HepG2 (cell line): ENCODE measurements around the gene NR3C2. TPM values are rescaled to one million over a fixed set of nuclear protein-coding genes. Genes with fewer than 3 reads are reported as not detected.

Experiments
- CAMTA2 ChIP-seq: sonication (generic); formaldehyde crosslinking; IDR thresholded peaks from 2 replicates; pipeline ENCODE4 v1.4.0; 2020; ENCODE audit warnings: mild to moderate bottlenecking, missing genetic modification reagents, borderline replicate concordance
- CREB1 ChIP-seq, 2 experiments: fragments of 450-650 bp in 1 of 2; IDR thresholded peaks; 2 replicates each; pipeline ENCODE4 v1.6.1; 2016 to 2017; ENCODE audit warnings: control low read depth in 1 of 2, mild to moderate bottlenecking in 1 of 2, missing compliant biosample characterization in 1 of 2, missing genetic modification characterization in 1 of 2
- CTCF ChIP-seq: sonication (generic); formaldehyde crosslinking; IDR thresholded peaks from 2 replicates; pipeline ENCODE4 v1.5.0; 2020; ENCODE audit warnings: mild to moderate bottlenecking, missing genetic modification reagents, moderate library complexity
- GMEB1 ChIP-seq: sonication (generic); formaldehyde crosslinking; IDR thresholded peaks from 2 replicates; pipeline ENCODE4 v1.5.1; 2020; ENCODE audit warnings: missing genetic modification reagents, mild to moderate bottlenecking, borderline replicate concordance
- KDM5B ChIP-seq: sonication (generic); formaldehyde crosslinking; IDR thresholded peaks from 2 replicates; pipeline ENCODE4 v1.4.0; 2020; ENCODE audit warnings: missing genetic modification reagents, mild to moderate bottlenecking, borderline replicate concordance
- KLF16 ChIP-seq, 2 experiments: sonication (generic) in 1 of 2; formaldehyde crosslinking in 1 of 2; IDR thresholded peaks; 2 replicates each; pipeline versions ENCODE4 v1.6.1 to v1.8.0; 2016 to 2023; ENCODE audit warnings: missing genetic modification reagents in 2 of 2, missing compliant biosample characterization in 1 of 2
- NFKB2 ChIP-seq: sonication (generic); formaldehyde crosslinking; IDR thresholded peaks from 2 replicates; pipeline ENCODE4 v1.4.0; 2020; ENCODE audit warnings: missing genetic modification reagents, borderline replicate concordance
- PAX8 ChIP-seq: sonication (generic); formaldehyde crosslinking; IDR thresholded peaks from 2 replicates; pipeline ENCODE4 v1.8.0; 2022; ENCODE audit warnings: mild to moderate bottlenecking, missing genetic modification reagents, borderline replicate concordance
- PBX2 ChIP-seq: IDR thresholded peaks from 2 replicates; pipeline ENCODE4 v1.6.1; 2016; ENCODE audit warnings: control low read depth
- SAFB2 ChIP-seq: sonication (generic); formaldehyde crosslinking; IDR thresholded peaks from 2 replicates; pipeline ENCODE4 v1.5.1; 2020; ENCODE audit warnings: missing genetic modification reagents, low read depth, mild to moderate bottlenecking, borderline replicate concordance
- SP2 ChIP-seq: sonication (generic); formaldehyde crosslinking; IDR thresholded peaks from 2 replicates; pipeline ENCODE4 v1.5.1; 2020; ENCODE audit warnings: mild to moderate bottlenecking, missing genetic modification reagents
- SP4 ChIP-seq: sonication (generic); formaldehyde crosslinking; IDR thresholded peaks from 2 replicates; pipeline ENCODE4 v1.8.1; 2023; ENCODE audit warnings: mild to moderate bottlenecking, missing genetic modification reagents
- USF2 ChIP-seq, 2 experiments: sonication (generic) in 1 of 2; formaldehyde crosslinking in 1 of 2; IDR thresholded peaks; 2 replicates each; pipeline versions ENCODE4 v1.5.1 to v1.6.1; 2011 to 2020; ENCODE audit warnings: borderline replicate concordance in 1 of 2, low read depth in 1 of 2, low read length in 1 of 2, mild to moderate bottlenecking in 1 of 2, missing genetic modification reagents in 1 of 2, moderate library complexity in 1 of 2
- YEATS4 ChIP-seq: sonication (generic); formaldehyde crosslinking; IDR thresholded peaks from 2 replicates; pipeline ENCODE4 v1.4.0; 2020; ENCODE audit warnings: missing genetic modification reagents, borderline replicate concordance
- ZC3H4 ChIP-seq: sonication (generic); formaldehyde crosslinking; IDR thresholded peaks from 2 replicates; pipeline ENCODE4 v1.4.0; 2020; ENCODE audit warnings: missing genetic modification reagents, borderline replicate concordance
- ZGPAT ChIP-seq: IDR thresholded peaks from 2 replicates; pipeline ENCODE4 v1.6.1; 2016; ENCODE audit warnings: mild to moderate bottlenecking
- ZNF510 ChIP-seq: sonication (generic); formaldehyde crosslinking; IDR thresholded peaks from 2 replicates; pipeline ENCODE4 v1.4.0; 2020; ENCODE audit warnings: low read depth, mild to moderate bottlenecking, missing genetic modification reagents
- ZSCAN25 ChIP-seq: sonication (generic); formaldehyde crosslinking; IDR thresholded peaks from 2 replicates; pipeline ENCODE4 v1.8.0; 2022; ENCODE audit warnings: mild to moderate bottlenecking, missing genetic modification reagents
- polyA plus RNA-seq, 8 experiments: library from polyadenylated mRNA; depleted of rRNA in 3 of 8; stranded (reverse) in 7 of 8; unstranded in 1 of 8; fragments of >200 nt; fragmentation: Illumina TruSeq in 4 of 8; extraction: Trizol in 4 of 8; gene quantifications; 2 replicates each; pipeline versions ENCODE4 v1.2.1 to v1.2.3, GENCODE V29; 2011 to 2016; ENCODE audit warnings: low read depth in 4 of 8, missing spikeins in 1 of 8, mixed read lengths in 1 of 8; ENCODE audit not compliant: insufficient read depth in 1 of 8
- total RNA-seq, 5 experiments: library from RNA; depleted of rRNA; stranded (reverse); fragments of >200 nt; fragmentation: Illumina TruSeq; extraction: Trizol; gene quantifications; 2 replicates each; pipeline ENCODE4 v1.2.3, GENCODE V29; 2016; ENCODE audit warnings: low read depth in 1 of 5

NR3C2 gene
- total and polyA plus RNA-seq, 2 of the 13 experiments (the other 11 are each of a cell fraction or from before 2014, with no cell fraction given) = 0.26 to 0.46 TPM

GRCh38 chr4:148441986-148442831, at the start of gene NR3C2 (continued):
- TF ChIP-seq ZSCAN25 (peak; percentile 62), PBX2 (CRISPR knock-in tag) (peak; percentile 94), ZC3H4 (CRISPR knock-in tag) (no peak), GMEB1 (CRISPR knock-in tag) (peak; percentile 54), CTCF (no peak), YEATS4 (CRISPR knock-in tag) (peak; percentile 62; the same call in 1 of the 2 replicates), CREB1 (IDR thresholded peaks at IDR 0.05) (peak; percentile 82), CREB1 (CRISPR knock-in tag; IDR thresholded peaks at IDR 0.05) (peak; percentile 84), SP4 (CRISPR knock-in tag) (peak; percentile 49; the same call in 1 of the 2 replicates), KDM5B (CRISPR knock-in tag) (peak; percentile 67; the same call in 1 of the 2 replicates), PAX8 (0 out of 2 replicates have a peak, but pooled peaks have one; percentile 63), SAFB2 (CRISPR knock-in tag) (peak; percentile 24; the same call in 1 of the 2 replicates), ZGPAT (CRISPR knock-in tag) (peak; percentile 74), KLF16 (CRISPR knock-in tag; IDR thresholded peaks at IDR 0.05) (0 out of 4 replicates have a peak, but pooled peaks of 1 of the 2 experiments have one; percentile 13), USF2 (IDR thresholded peaks at IDR 0.05; ENCODE audit: low read depth, low read length) (peak; percentile 79), USF2 (CRISPR knock-in tag; IDR thresholded peaks at IDR 0.05; ENCODE audit: borderline replicate concordance) (peak; percentile 83; the same call in 1 of the 2 replicates), NFKB2 (peak; percentile 19; the same call in 1 of the 2 replicates), CAMTA2 (CRISPR knock-in tag) (peak; percentile 50; the same call in 1 of the 2 replicates), SP2 (CRISPR knock-in tag) (peak; percentile 92), ZNF510 (CRISPR knock-in tag) (no peak)
